Keratinocyte (primary cell): Measurements from ENCODE around the gene OPN1SW. TPM values are rescaled to one million over a fixed set of nuclear protein-coding genes. Genes with fewer than 3 reads are reported as not detected.

Experiments
- DNase-seq: peaks from one replicate; pipeline ENCODE4 v3.0.0-alpha.2; 2011; ENCODE audit warnings: low read depth, missing footprints, low spot score
- FAIRE-seq: peaks from 2 replicates; lab custom pipeline; 2011; peaks lifted over from hg19 to GRCh38; lab: Jason Lieb, UNC
- H2AFZ ChIP-seq: 2 replicates; pipeline ENCODE4 v1.6.0; 2012; ENCODE audit warnings: low read length, control low read depth, inconsistent platforms; ENCODE audit not compliant: control insufficient read depth
- H3K27ac ChIP-seq: 2 replicates; pipeline ENCODE4 v1.5.1; 2011; ENCODE audit warnings: low read length; ENCODE audit not compliant: control insufficient read depth, insufficient read depth
- H3K27me3 ChIP-seq: 3 replicates; pipeline ENCODE4 v1.6.0; 2011; ENCODE audit warnings: low read length; ENCODE audit not compliant: control insufficient read depth, insufficient read depth; ENCODE audit errors: extremely low read depth
- H3K36me3 ChIP-seq, 2 experiments: 2 replicates in 1 of 2; 3 replicates in 1 of 2; pipeline ENCODE4 v1.5.1; 2011; ENCODE audit warnings: low read length in 2 of 2, mild to moderate bottlenecking in 1 of 2; ENCODE audit not compliant: control insufficient read depth in 2 of 2, insufficient read depth in 2 of 2; ENCODE audit errors: extremely low read depth in 1 of 2
- H3K4me1 ChIP-seq: 3 replicates; pipeline ENCODE4 v1.5.1; 2011; ENCODE audit warnings: low read length; ENCODE audit not compliant: control insufficient read depth, insufficient read depth; ENCODE audit errors: extremely low read depth
- H3K4me2 ChIP-seq: 3 replicates; pipeline ENCODE4 v1.6.0; 2011; ENCODE audit warnings: low read depth, low read length; ENCODE audit not compliant: control insufficient read depth, insufficient read depth; ENCODE audit errors: extremely low read depth
- H3K4me3 ChIP-seq, 3 experiments: fragments of 200-600 bp in 1 of 3; sonication (generic) in 1 of 3; 2 replicates in 2 of 3; 3 replicates in 1 of 3; pipeline ENCODE4 v1.5.1; 2011 to 2016; ENCODE audit warnings: low read length in 3 of 3, mild to moderate bottlenecking in 3 of 3, control low read depth in 2 of 3, inconsistent platforms in 1 of 3, low read depth in 1 of 3, mixed read lengths in 1 of 3, mixed run types in 1 of 3, moderate library complexity in 1 of 3; ENCODE audit not compliant: control insufficient read depth in 2 of 3, insufficient read depth in 2 of 3; ENCODE audit errors: extremely low read depth in 1 of 3
- H3K79me2 ChIP-seq: 2 replicates; pipeline ENCODE4 v1.6.0; 2012; ENCODE audit warnings: low read length; ENCODE audit not compliant: control insufficient read depth, insufficient read depth
- H3K9ac ChIP-seq: 3 replicates; pipeline ENCODE4 v1.6.0; 2011; ENCODE audit warnings: low read length; ENCODE audit not compliant: control insufficient read depth, insufficient read depth; ENCODE audit errors: extremely low read depth
- H3K9me1 ChIP-seq: 3 replicates; pipeline ENCODE4 v1.6.0; 2011; ENCODE audit warnings: low read length; ENCODE audit not compliant: control insufficient read depth, insufficient read depth; ENCODE audit errors: extremely low read depth
- H3K9me3 ChIP-seq: 2 replicates; pipeline ENCODE4 v1.5.1; 2012; ENCODE audit warnings: low read depth, low read length; ENCODE audit not compliant: control insufficient read depth
- H4K20me1 ChIP-seq: 3 replicates; pipeline ENCODE4 v1.6.0; 2011; ENCODE audit warnings: low read length; ENCODE audit not compliant: control insufficient read depth, insufficient read depth; ENCODE audit errors: extremely low read depth
- CTCF ChIP-seq, 3 experiments: IDR thresholded peaks in 1 of 3; conservative IDR thresholded peaks in 1 of 3; optimal IDR thresholded peaks in 1 of 3; 2 replicates in 2 of 3; 3 replicates in 1 of 3; pipeline versions ENCODE3 to v1.5.1; 2011; ENCODE audit warnings: low read length in 3 of 3, mild to moderate bottlenecking in 3 of 3, moderate library complexity in 2 of 3, control low read depth in 1 of 3, inconsistent platforms in 1 of 3; ENCODE audit not compliant: insufficient read depth in 2 of 3; ENCODE audit errors: extremely low read depth in 1 of 3
- EZH2 ChIP-seq: IDR thresholded peaks from one replicate; pipeline ENCODE4 v1.6.1; 2012; ENCODE audit warnings: inconsistent platforms, mild to moderate bottlenecking, low read length, moderate library complexity
- dilution Hi-C: fragments of 300-500 bp; cut with MboI; formaldehyde crosslinking; loops from one replicate; pipeline ENCODE4 v1.7.0; 2020; ENCODE audit warnings: low sequenced_read_pairs; ENCODE audit not compliant: extremely low pct_ligation_motif_present
- polyA plus RNA-seq, 5 experiments: library from polyadenylated mRNA; depleted of rRNA in 3 of 5; stranded (reverse) in 3 of 5; stranded (forward) in 1 of 5; unstranded in 1 of 5; fragments of >200 nt; gene quantifications; 1 replicate in 1 of 5; 2 replicates in 3 of 5; 3 replicates in 1 of 5; pipeline versions ENCODE4 v1.2.1 to v1.2.3, GENCODE V29; 2011 to 2012; ENCODE audit warnings: missing spikeins in 2 of 5, low read depth in 1 of 5, low replicate concordance in 1 of 5

OPN1SW gene
- polyA plus RNA-seq, 1 donor (not counting 4 experiments of a cell fraction or from before 2014, with no cell fraction given), result not detected

- Histone ChIP-seq H3K4me3 (no peak overlapping the region), H3K9ac (no peak overlapping the region), H3K79me2 (no peaks in the 10 kb centered on the region), H3K36me3 (no peaks in the 10 kb centered on the region), H3K4me2 (no peak overlapping the region), H3K9me3 (no peaks in the 10 kb centered on the region), H3K4me1 (no peaks in the 10 kb centered on the region), H3K9me1 (no peaks in the 10 kb centered on the region), H3K27ac (no peak overlapping the region), H2AFZ (no peak overlapping the region), H3K27me3 (peaks cover 25% of the 10 kb centered on the region), H4K20me1 (no peaks in the 10 kb centered on the region)
- FAIRE-seq (no peak), DNase-seq (no peak)
- dilution Hi-C loops, result no loop called here
- TF ChIP-seq CTCF (optimal IDR thresholded peaks at IDR 0.05 in 1 of 3, IDR thresholded peaks at IDR 0.05 in 1 of 3, conservative IDR thresholded peaks at IDR 0.05 in 1 of 3; ENCODE audit: extremely low read depth in 1 of 3, insufficient read depth in 2 of 3, low read length in 3 of 3) (no peak), EZH2 (no peak)
Observed at GRCh38 chr7:128818694-128819093, 43.1 kb upstream of the OPN1SW start.

- FAIRE-seq (no peak), DNase-seq (no peak)
- no peaks in the 10 kb centered on the region for H3K9me1 ChIP-seq
- H3K27me3 ChIP-seq, result peaks cover 15% of the 10 kb centered on the region
- H3K4me1 ChIP-seq, result no peaks in the 10 kb centered on the region
- no peaks in the 10 kb centered on the region for H3K9me3 ChIP-seq
- no peaks in the 10 kb centered on the region for H3K79me2 ChIP-seq
- dilution Hi-C loops, result no loop called here
- TF ChIP-seq EZH2, result no peak
- TF ChIP-seq CTCF (optimal IDR thresholded peaks at IDR 0.05 in 1 of 3, IDR thresholded peaks at IDR 0.05 in 1 of 3, conservative IDR thresholded peaks at IDR 0.05 in 1 of 3; ENCODE audit: extremely low read depth in 1 of 3, insufficient read depth in 2 of 3, low read length in 3 of 3), result no peak
- no peak overlapping the region for H3K9ac ChIP-seq
- H3K27ac ChIP-seq, result no peak overlapping the region
- H4K20me1 ChIP-seq, result no peaks in the 10 kb centered on the region
- H2AFZ ChIP-seq, result no peak overlapping the region
- H3K4me3 ChIP-seq, result no peak overlapping the region
- H3K36me3 ChIP-seq, result no peaks in the 10 kb centered on the region
- no peak overlapping the region for H3K4me2 ChIP-seq
Observed at GRCh38 chr7:128815289-128815942, 39.8 kb upstream of the OPN1SW start.
